K562 (cell line): ENCODE results near the gene SERINC5.

Experiments used
- KLF1 ChIP-seq: fragments of 450-650 bp; IDR thresholded peaks from 2 replicates; pipeline ENCODE4 v1.6.1; 2016; ENCODE audit warnings: missing genetic modification characterization, missing compliant biosample characterization
- TF ChIP-seq, protein P1 (sequence below), 3 experiments: IDR thresholded peaks in 2 of 3; conservative IDR thresholded peaks in 1 of 3; 2 replicates each; pipeline ENCODE4 v1.5.1; 2011 to 2012; ENCODE audit warnings: low read length in 3 of 3, mild to moderate bottlenecking in 3 of 3, control low read depth in 2 of 3, improper control_type of control experiment in 1 of 3, inconsistent platforms in 1 of 3, low read depth in 1 of 3, mixed read lengths in 1 of 3, moderate library complexity in 1 of 3; ENCODE audit not compliant: insufficient read depth in 2 of 3

DNA sequence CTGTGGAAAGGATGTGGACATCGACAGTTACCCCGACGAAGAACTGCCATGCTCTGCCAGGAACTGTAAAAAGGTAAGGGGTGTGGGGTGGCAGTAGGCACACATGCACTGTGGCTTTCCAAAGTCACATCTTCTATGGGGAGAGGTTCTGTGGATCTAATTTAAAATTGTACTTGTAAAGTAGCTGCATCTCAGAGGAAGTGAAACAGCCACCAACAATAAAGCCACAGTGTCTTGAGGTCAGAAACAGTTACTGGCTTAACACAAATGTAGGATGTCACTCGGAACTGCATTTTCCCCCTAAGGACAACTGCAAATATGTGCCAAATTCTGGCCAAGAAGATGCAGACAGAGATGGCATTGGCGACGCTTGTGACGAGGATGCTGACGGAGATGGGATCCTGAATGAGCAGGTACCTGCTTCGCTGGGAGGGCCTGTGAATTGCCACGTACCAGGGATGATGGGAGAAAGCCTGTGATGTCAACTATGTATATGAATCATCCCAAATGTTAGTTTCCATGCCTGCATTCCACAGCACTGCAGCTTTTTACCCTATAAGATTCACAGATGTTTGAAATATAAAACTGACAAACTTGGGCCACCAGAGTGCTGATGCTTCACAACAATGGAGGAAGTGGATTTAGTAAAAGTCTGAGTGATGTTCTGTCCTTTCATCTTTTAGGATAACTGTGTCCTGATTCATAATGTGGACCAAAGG lies 185.4 kb downstream of the SERINC5 start:
- TF ChIP-seq, protein P1, sequence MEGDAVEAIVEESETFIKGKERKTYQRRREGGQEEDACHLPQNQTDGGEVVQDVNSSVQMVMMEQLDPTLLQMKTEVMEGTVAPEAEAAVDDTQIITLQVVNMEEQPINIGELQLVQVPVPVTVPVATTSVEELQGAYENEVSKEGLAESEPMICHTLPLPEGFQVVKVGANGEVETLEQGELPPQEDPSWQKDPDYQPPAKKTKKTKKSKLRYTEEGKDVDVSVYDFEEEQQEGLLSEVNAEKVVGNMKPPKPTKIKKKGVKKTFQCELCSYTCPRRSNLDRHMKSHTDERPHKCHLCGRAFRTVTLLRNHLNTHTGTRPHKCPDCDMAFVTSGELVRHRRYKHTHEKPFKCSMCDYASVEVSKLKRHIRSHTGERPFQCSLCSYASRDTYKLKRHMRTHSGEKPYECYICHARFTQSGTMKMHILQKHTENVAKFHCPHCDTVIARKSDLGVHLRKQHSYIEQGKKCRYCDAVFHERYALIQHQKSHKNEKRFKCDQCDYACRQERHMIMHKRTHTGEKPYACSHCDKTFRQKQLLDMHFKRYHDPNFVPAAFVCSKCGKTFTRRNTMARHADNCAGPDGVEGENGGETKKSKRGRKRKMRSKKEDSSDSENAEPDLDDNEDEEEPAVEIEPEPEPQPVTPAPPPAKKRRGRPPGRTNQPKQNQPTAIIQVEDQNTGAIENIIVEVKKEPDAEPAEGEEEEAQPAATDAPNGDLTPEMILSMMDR (IDR thresholded peaks at IDR 0.05 in 2 of 3, conservative IDR thresholded peaks at IDR 0.05 in 1 of 3; ENCODE audit: insufficient read depth in 2 of 3, low read depth in 1 of 3, low read length in 3 of 3), result no peak
- no peak for TF ChIP-seq KLF1 (tag)
